ENCODE measurements around the gene CRB1. TPM values are rescaled to one million over a fixed set of nuclear protein-coding genes. Genes with fewer than 3 reads are reported as not detected.

The CRB1 gene
- total RNA-seq, 1 donor from 2014 or later, result not detected

- no peaks in the 10 kb centered on the region for H3K36me3 Mint-ChIP-seq (ENCODE audit: low read depth, unreplicated experiment)
- H3K9me3 Mint-ChIP-seq (ENCODE audit: unreplicated experiment), result no peaks in the 10 kb centered on the region
- no peak overlapping the region for H3K4me3 Mint-ChIP-seq (ENCODE audit: unreplicated experiment)
- H3K27me3 Mint-ChIP-seq (ENCODE audit: unreplicated experiment), result peaks cover 6% of the 10 kb centered on the region
- TF ChIP-seq, protein P1, sequence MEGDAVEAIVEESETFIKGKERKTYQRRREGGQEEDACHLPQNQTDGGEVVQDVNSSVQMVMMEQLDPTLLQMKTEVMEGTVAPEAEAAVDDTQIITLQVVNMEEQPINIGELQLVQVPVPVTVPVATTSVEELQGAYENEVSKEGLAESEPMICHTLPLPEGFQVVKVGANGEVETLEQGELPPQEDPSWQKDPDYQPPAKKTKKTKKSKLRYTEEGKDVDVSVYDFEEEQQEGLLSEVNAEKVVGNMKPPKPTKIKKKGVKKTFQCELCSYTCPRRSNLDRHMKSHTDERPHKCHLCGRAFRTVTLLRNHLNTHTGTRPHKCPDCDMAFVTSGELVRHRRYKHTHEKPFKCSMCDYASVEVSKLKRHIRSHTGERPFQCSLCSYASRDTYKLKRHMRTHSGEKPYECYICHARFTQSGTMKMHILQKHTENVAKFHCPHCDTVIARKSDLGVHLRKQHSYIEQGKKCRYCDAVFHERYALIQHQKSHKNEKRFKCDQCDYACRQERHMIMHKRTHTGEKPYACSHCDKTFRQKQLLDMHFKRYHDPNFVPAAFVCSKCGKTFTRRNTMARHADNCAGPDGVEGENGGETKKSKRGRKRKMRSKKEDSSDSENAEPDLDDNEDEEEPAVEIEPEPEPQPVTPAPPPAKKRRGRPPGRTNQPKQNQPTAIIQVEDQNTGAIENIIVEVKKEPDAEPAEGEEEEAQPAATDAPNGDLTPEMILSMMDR (IDR thresholded peaks at IDR 0.05; ENCODE audit: unreplicated experiment), result peak; percentile 57
- H3K27ac Mint-ChIP-seq (ENCODE audit: unreplicated experiment), result no peak overlapping the region
- no peak for DNase-seq (ENCODE audit: low spot score)
- no peaks in the 10 kb centered on the region for H3K4me1 Mint-ChIP-seq (ENCODE audit: unreplicated experiment)
These were observed 251.8 kb downstream of the CRB1 start for GRCh38 chr1:197519741-197520334.

GRCh38 chr1:197521118-197521739, 253.2 kb downstream of the CRB1 start:
- no peaks in the 10 kb centered on the region for H3K36me3 Mint-ChIP-seq (ENCODE audit: low read depth, unreplicated experiment)
- peak; percentile 51 for DNase-seq (ENCODE audit: low spot score)
- TF ChIP-seq, protein P1 (IDR thresholded peaks at IDR 0.05; ENCODE audit: unreplicated experiment), result peak; percentile 77
- no peaks in the 10 kb centered on the region for H3K9me3 Mint-ChIP-seq (ENCODE audit: unreplicated experiment)
- H3K4me3 Mint-ChIP-seq (ENCODE audit: unreplicated experiment), result no peak overlapping the region
- no peak overlapping the region for H3K27ac Mint-ChIP-seq (ENCODE audit: unreplicated experiment)
- no peaks in the 10 kb centered on the region for H3K4me1 Mint-ChIP-seq (ENCODE audit: unreplicated experiment)
- peaks cover 6% of the 10 kb centered on the region for H3K27me3 Mint-ChIP-seq (ENCODE audit: unreplicated experiment)

DNA sequence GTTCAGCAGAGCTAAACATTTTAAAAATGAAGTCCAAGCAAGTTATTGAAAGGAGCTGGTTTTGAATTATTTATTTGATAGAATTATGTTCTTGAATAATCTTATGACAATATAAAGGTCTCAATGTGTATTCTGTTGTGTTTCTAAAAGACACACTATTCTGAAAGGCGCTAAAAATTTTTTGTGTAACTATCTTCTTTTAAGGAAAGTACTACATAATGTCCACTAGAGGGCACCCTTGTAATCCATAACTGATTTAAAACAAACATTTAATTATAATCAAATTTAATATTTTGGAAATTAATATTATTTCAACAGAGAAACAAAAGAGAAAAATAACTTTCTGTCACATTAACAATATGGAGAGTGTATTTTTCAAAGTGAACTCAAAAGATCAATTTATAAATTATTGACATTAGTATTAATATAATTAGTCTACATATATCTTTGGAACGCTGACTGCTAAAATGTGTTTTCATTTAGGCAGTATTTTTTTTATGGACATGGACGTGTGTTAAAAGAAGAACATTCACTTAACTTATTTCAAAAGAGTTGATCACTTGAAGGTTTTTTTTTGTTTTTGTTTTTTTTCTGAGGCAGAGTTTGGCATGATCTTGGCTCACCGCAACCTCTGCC, 258.8 kb downstream of the CRB1 start:
- no peaks in the 10 kb centered on the region for H3K4me1 Mint-ChIP-seq (ENCODE audit: unreplicated experiment)
- H3K4me3 Mint-ChIP-seq (ENCODE audit: unreplicated experiment), result no peak overlapping the region
- H3K9me3 Mint-ChIP-seq (ENCODE audit: unreplicated experiment), result no peaks in the 10 kb centered on the region
- peaks cover 2% of the 10 kb centered on the region for H3K27me3 Mint-ChIP-seq (ENCODE audit: unreplicated experiment)
- H3K36me3 Mint-ChIP-seq (ENCODE audit: low read depth, unreplicated experiment), result no peaks in the 10 kb centered on the region
- TF ChIP-seq, protein P1 (IDR thresholded peaks at IDR 0.05; ENCODE audit: unreplicated experiment), result peak; percentile 84
- DNase-seq (ENCODE audit: low spot score), result no peak
- H3K27ac Mint-ChIP-seq (ENCODE audit: unreplicated experiment), result no peak overlapping the region

Other genes starting within 250 kb of the CRB1 start
- gene F13B, start 201.0 kb upstream of the CRB1 start, total RNA-seq (ENCODE audit: unreplicated experiment), result not detected
- 9.4 TPM for gene ASPM, start 121.6 kb upstream of the CRB1 start, total RNA-seq (ENCODE audit: unreplicated experiment)
- gene ZBTB41, start 67.0 kb upstream of the CRB1 start, total RNA-seq (ENCODE audit: unreplicated experiment), result 7.6 TPM

Measured in endothelial cell (in vitro differentiated cells).